Keratinocyte (primary cell): ENCODE data around the gene BNC2. TPM values are rescaled to one million over a fixed set of nuclear protein-coding genes. Genes with fewer than 3 reads are reported as not detected.

Source experiments
- DNase-seq: peaks from one replicate; pipeline ENCODE4 v3.0.0-alpha.2; 2011; ENCODE audit warnings: low read depth, missing footprints, low spot score
- FAIRE-seq: peaks from 2 replicates; lab custom pipeline; 2011; peaks lifted over from hg19 to GRCh38; lab: Jason Lieb, UNC
- H2AFZ ChIP-seq: 2 replicates; pipeline ENCODE4 v1.6.0; 2012; ENCODE audit warnings: low read length, control low read depth, inconsistent platforms; ENCODE audit not compliant: control insufficient read depth
- H3K27ac ChIP-seq: 2 replicates; pipeline ENCODE4 v1.5.1; 2011; ENCODE audit warnings: low read length; ENCODE audit not compliant: control insufficient read depth, insufficient read depth
- H3K27me3 ChIP-seq: 3 replicates; pipeline ENCODE4 v1.6.0; 2011; ENCODE audit warnings: low read length; ENCODE audit not compliant: control insufficient read depth, insufficient read depth; ENCODE audit errors: extremely low read depth
- H3K36me3 ChIP-seq, 2 experiments: 2 replicates in 1 of 2; 3 replicates in 1 of 2; pipeline ENCODE4 v1.5.1; 2011; ENCODE audit warnings: low read length in 2 of 2, mild to moderate bottlenecking in 1 of 2; ENCODE audit not compliant: control insufficient read depth in 2 of 2, insufficient read depth in 2 of 2; ENCODE audit errors: extremely low read depth in 1 of 2
- H3K4me1 ChIP-seq: 3 replicates; pipeline ENCODE4 v1.5.1; 2011; ENCODE audit warnings: low read length; ENCODE audit not compliant: control insufficient read depth, insufficient read depth; ENCODE audit errors: extremely low read depth
- H3K4me2 ChIP-seq: 3 replicates; pipeline ENCODE4 v1.6.0; 2011; ENCODE audit warnings: low read depth, low read length; ENCODE audit not compliant: control insufficient read depth, insufficient read depth; ENCODE audit errors: extremely low read depth
- H3K4me3 ChIP-seq, 3 experiments: fragments of 200-600 bp in 1 of 3; sonication (generic) in 1 of 3; 2 replicates in 2 of 3; 3 replicates in 1 of 3; pipeline ENCODE4 v1.5.1; 2011 to 2016; ENCODE audit warnings: low read length in 3 of 3, mild to moderate bottlenecking in 3 of 3, control low read depth in 2 of 3, inconsistent platforms in 1 of 3, low read depth in 1 of 3, mixed read lengths in 1 of 3, mixed run types in 1 of 3, moderate library complexity in 1 of 3; ENCODE audit not compliant: control insufficient read depth in 2 of 3, insufficient read depth in 2 of 3; ENCODE audit errors: extremely low read depth in 1 of 3
- H3K79me2 ChIP-seq: 2 replicates; pipeline ENCODE4 v1.6.0; 2012; ENCODE audit warnings: low read length; ENCODE audit not compliant: control insufficient read depth, insufficient read depth
- H3K9ac ChIP-seq: 3 replicates; pipeline ENCODE4 v1.6.0; 2011; ENCODE audit warnings: low read length; ENCODE audit not compliant: control insufficient read depth, insufficient read depth; ENCODE audit errors: extremely low read depth
- H3K9me1 ChIP-seq: 3 replicates; pipeline ENCODE4 v1.6.0; 2011; ENCODE audit warnings: low read length; ENCODE audit not compliant: control insufficient read depth, insufficient read depth; ENCODE audit errors: extremely low read depth
- H3K9me3 ChIP-seq: 2 replicates; pipeline ENCODE4 v1.5.1; 2012; ENCODE audit warnings: low read depth, low read length; ENCODE audit not compliant: control insufficient read depth
- H4K20me1 ChIP-seq: 3 replicates; pipeline ENCODE4 v1.6.0; 2011; ENCODE audit warnings: low read length; ENCODE audit not compliant: control insufficient read depth, insufficient read depth; ENCODE audit errors: extremely low read depth
- EZH2 ChIP-seq: IDR thresholded peaks from one replicate; pipeline ENCODE4 v1.6.1; 2012; ENCODE audit warnings: inconsistent platforms, mild to moderate bottlenecking, low read length, moderate library complexity
- dilution Hi-C: fragments of 300-500 bp; cut with MboI; formaldehyde crosslinking; loops from one replicate; pipeline ENCODE4 v1.7.0; 2020; ENCODE audit warnings: low sequenced_read_pairs; ENCODE audit not compliant: extremely low pct_ligation_motif_present
- polyA plus RNA-seq, 5 experiments: library from polyadenylated mRNA; depleted of rRNA in 3 of 5; stranded (reverse) in 3 of 5; stranded (forward) in 1 of 5; unstranded in 1 of 5; fragments of >200 nt; gene quantifications; 1 replicate in 1 of 5; 2 replicates in 3 of 5; 3 replicates in 1 of 5; pipeline versions ENCODE4 v1.2.1 to v1.2.3, GENCODE V29; 2011 to 2012; ENCODE audit warnings: missing spikeins in 2 of 5, low read depth in 1 of 5, low replicate concordance in 1 of 5
- TF ChIP-seq, protein P1 (sequence below), 3 experiments: IDR thresholded peaks in 1 of 3; conservative IDR thresholded peaks in 1 of 3; optimal IDR thresholded peaks in 1 of 3; 2 replicates in 2 of 3; 3 replicates in 1 of 3; pipeline versions ENCODE3 to v1.5.1; 2011; ENCODE audit warnings: low read length in 3 of 3, mild to moderate bottlenecking in 3 of 3, moderate library complexity in 2 of 3, control low read depth in 1 of 3, inconsistent platforms in 1 of 3; ENCODE audit not compliant: insufficient read depth in 2 of 3; ENCODE audit errors: extremely low read depth in 1 of 3

BNC2 gene
- polyA plus RNA-seq, 1 donor (not counting 4 experiments of a cell fraction or from before 2014, with no cell fraction given), result 1.1 TPM

DNA sequence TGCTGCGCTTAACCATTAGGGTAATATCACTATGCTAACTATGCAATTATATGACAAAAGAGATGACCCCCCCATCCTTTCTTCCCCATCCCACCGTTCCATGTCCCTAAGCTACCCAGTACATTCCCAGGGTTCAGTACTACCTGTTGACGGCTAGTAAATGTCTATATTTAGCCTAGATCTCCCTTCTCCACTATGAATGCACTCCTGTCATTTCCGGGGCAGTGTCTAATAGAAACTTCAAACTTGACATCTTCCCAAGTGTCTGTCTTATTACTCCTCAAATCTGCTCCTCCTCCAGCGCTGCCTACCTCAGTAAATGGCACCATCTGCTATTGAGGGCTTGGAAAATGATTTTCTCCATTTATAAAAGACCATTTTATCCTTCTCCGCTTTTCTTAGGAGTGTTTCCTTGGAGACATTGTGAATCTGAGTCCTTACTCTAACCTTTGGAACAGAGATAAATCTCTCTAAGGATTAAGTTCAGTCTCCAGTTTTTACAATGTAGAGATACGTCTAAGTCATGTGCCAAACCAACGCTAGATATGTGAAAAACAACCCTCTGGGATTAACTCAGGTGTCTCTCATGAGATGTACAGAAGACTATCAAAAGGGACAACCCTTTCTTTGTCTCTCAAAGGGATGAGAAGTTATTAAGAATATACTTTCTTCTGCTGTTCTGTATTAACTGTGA lies 114.9 kb downstream of the BNC2 start:
- no peak overlapping the region for H3K4me2 ChIP-seq
- dilution Hi-C loops, result no loop called here
- H3K9ac ChIP-seq, result no peak overlapping the region
- H3K79me2 ChIP-seq, result no peaks in the 10 kb centered on the region
- H3K9me3 ChIP-seq, result no peaks in the 10 kb centered on the region
- H3K27ac ChIP-seq, result no peak overlapping the region
- H2AFZ ChIP-seq, result no peak overlapping the region
- no peaks in the 10 kb centered on the region for H3K27me3 ChIP-seq
- H3K4me3 ChIP-seq, result no peak overlapping the region
- TF ChIP-seq EZH2, result no peak
- TF ChIP-seq, protein P1, sequence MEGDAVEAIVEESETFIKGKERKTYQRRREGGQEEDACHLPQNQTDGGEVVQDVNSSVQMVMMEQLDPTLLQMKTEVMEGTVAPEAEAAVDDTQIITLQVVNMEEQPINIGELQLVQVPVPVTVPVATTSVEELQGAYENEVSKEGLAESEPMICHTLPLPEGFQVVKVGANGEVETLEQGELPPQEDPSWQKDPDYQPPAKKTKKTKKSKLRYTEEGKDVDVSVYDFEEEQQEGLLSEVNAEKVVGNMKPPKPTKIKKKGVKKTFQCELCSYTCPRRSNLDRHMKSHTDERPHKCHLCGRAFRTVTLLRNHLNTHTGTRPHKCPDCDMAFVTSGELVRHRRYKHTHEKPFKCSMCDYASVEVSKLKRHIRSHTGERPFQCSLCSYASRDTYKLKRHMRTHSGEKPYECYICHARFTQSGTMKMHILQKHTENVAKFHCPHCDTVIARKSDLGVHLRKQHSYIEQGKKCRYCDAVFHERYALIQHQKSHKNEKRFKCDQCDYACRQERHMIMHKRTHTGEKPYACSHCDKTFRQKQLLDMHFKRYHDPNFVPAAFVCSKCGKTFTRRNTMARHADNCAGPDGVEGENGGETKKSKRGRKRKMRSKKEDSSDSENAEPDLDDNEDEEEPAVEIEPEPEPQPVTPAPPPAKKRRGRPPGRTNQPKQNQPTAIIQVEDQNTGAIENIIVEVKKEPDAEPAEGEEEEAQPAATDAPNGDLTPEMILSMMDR (optimal IDR thresholded peaks at IDR 0.05 in 1 of 3, IDR thresholded peaks at IDR 0.05 in 1 of 3, conservative IDR thresholded peaks at IDR 0.05 in 1 of 3; ENCODE audit: extremely low read depth in 1 of 3, insufficient read depth in 2 of 3, low read length in 3 of 3), result no peak
- no peaks in the 10 kb centered on the region for H4K20me1 ChIP-seq
- no peaks in the 10 kb centered on the region for H3K4me1 ChIP-seq
- DNase-seq, result no peak
- H3K9me1 ChIP-seq, result no peaks in the 10 kb centered on the region
- no peaks in the 10 kb centered on the region for H3K36me3 ChIP-seq
- no peak for FAIRE-seq

DNA sequence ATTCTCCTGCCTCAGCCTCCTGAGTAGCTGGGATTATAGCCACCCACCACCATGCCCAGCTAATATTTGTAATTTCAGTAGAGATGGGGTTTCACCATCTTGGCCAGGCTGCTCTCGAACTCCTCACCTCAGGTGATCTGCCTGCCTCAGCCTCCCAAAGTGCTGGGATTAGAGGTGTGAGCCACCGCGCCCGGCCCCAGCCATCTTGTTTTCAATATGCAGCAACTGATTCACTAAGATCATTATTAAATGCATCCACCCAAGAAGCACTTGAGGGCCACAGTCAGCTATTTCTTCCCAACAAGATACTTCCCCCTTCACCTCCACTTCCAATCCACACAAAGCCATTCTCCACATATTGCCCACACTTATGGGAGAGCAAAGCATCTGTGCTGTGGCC lies 115.8 kb downstream of the BNC2 start:
- no peaks in the 10 kb centered on the region for H3K9me3 ChIP-seq
- no peak overlapping the region for H3K27ac ChIP-seq
- FAIRE-seq (no peak), DNase-seq (no peak)
- H3K9me1 ChIP-seq, result no peaks in the 10 kb centered on the region
- H3K4me3 ChIP-seq, result no peak overlapping the region
- no peak overlapping the region for H2AFZ ChIP-seq
- no peak for TF ChIP-seq EZH2
- TF ChIP-seq, protein P1 (optimal IDR thresholded peaks at IDR 0.05 in 1 of 3, IDR thresholded peaks at IDR 0.05 in 1 of 3, conservative IDR thresholded peaks at IDR 0.05 in 1 of 3; ENCODE audit: extremely low read depth in 1 of 3, insufficient read depth in 2 of 3, low read length in 3 of 3), result no peak
- H3K27me3 ChIP-seq, result no peaks in the 10 kb centered on the region
- no peaks in the 10 kb centered on the region for H3K36me3 ChIP-seq
- no peaks in the 10 kb centered on the region for H3K79me2 ChIP-seq
- H3K4me1 ChIP-seq, result no peaks in the 10 kb centered on the region
- dilution Hi-C loops, result no loop called here
- H3K9ac ChIP-seq, result no peak overlapping the region
- no peak overlapping the region for H3K4me2 ChIP-seq
- H4K20me1 ChIP-seq, result no peaks in the 10 kb centered on the region
